Measurements from ENCODE around the gene RSPO3.

RSPO3 gene

GRCh38 chr6:127128066-127128465 is 9.6 kb downstream of the RSPO3 start:
- no peak for DNase-seq (ENCODE audit: low read depth)
- TF ChIP-seq, protein P1, sequence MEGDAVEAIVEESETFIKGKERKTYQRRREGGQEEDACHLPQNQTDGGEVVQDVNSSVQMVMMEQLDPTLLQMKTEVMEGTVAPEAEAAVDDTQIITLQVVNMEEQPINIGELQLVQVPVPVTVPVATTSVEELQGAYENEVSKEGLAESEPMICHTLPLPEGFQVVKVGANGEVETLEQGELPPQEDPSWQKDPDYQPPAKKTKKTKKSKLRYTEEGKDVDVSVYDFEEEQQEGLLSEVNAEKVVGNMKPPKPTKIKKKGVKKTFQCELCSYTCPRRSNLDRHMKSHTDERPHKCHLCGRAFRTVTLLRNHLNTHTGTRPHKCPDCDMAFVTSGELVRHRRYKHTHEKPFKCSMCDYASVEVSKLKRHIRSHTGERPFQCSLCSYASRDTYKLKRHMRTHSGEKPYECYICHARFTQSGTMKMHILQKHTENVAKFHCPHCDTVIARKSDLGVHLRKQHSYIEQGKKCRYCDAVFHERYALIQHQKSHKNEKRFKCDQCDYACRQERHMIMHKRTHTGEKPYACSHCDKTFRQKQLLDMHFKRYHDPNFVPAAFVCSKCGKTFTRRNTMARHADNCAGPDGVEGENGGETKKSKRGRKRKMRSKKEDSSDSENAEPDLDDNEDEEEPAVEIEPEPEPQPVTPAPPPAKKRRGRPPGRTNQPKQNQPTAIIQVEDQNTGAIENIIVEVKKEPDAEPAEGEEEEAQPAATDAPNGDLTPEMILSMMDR (IDR thresholded peaks at IDR 0.05; ENCODE audit: insufficient read depth, low read depth, low read length, missing control alignments): no peak
- no peak overlapping the region for H3K4me3 ChIP-seq (ENCODE audit: low read length)

DNA sequence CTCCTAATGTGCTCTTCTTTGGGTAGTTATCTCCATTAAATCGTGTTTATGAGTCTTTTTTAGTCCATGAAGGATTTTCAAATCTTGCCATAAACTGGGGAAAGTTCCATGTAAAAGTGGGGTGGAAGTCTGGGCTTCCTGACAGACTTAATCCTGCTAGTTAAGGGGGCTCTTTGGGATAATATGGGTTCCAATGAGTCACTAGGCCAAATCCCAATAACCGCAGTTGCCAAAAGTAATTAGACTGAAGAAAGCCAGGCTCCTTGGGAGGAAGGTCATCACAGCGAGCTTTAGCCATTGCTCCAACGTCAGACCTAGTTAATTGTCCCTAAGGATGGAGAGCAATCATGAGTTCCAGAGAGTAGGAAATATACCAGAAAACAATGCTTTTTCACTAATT is 10.8 kb downstream of the RSPO3 start:
- H3K4me3 ChIP-seq (ENCODE audit: low read length): no peak overlapping the region
- TF ChIP-seq, protein P1 (IDR thresholded peaks at IDR 0.05; ENCODE audit: insufficient read depth, low read depth, low read length, missing control alignments): no peak
- no peak for DNase-seq (ENCODE audit: low read depth)

DNA sequence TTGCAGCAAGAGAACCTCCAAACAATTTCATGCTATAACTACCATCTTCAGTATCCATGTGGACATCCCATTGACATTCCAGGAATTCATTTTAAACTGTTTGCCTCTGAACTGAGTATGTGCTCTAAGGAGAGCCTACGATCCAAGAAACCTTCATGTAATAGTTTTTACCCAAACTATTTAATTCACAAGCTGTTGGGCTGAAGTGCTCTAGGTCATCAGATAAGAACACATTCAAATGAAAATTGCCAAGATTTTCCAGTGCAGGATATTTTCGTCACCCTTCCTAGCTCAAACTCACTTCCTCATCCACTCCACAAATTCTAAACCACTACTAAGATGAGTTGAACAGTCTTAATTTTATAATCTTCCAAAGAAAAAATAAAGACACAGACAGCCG is 12.8 kb downstream of the RSPO3 start:
- TF ChIP-seq, protein P1 (IDR thresholded peaks at IDR 0.05; ENCODE audit: insufficient read depth, low read depth, low read length, missing control alignments): no peak
- H3K4me3 ChIP-seq (ENCODE audit: low read length): no peak overlapping the region
- no peak for DNase-seq (ENCODE audit: low read depth)

- H3K4me3 ChIP-seq (ENCODE audit: low read length): no peak overlapping the region
- no peak for DNase-seq (ENCODE audit: low read depth)
- TF ChIP-seq, protein P1 (IDR thresholded peaks at IDR 0.05; ENCODE audit: insufficient read depth, low read depth, low read length, missing control alignments): no peak
Observed at GRCh38 chr6:127131772-127132376, 13.4 kb downstream of the RSPO3 start.

- TF ChIP-seq, protein P1 (IDR thresholded peaks at IDR 0.05; ENCODE audit: insufficient read depth, low read depth, low read length, missing control alignments): no peak
- no peak overlapping the region for H3K4me3 ChIP-seq (ENCODE audit: low read length)
- no peak for DNase-seq (ENCODE audit: low read depth)
Observed at GRCh38 chr6:127134136-127134535, 15.7 kb downstream of the RSPO3 start.

DNA sequence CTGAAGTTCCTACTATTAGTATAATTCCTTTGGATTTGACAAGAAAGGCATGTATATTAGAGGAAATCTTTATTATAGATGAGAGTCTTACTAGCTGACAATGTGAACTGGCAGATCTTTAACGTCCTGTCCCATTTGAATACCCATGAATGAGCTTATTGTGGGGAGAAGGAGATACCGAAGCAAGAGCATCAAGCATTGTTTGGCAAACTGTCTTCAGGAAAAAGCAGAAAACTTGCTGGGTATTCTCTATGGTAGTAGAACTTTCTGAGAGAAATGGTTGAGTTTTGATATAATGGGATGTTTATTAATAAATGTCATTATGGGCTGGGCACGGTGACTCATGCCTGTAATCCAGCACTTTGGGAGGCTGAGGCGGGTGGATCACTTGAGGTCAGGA is 18.3 kb downstream of the RSPO3 start:
- no peak for DNase-seq (ENCODE audit: low read depth)
- H3K4me3 ChIP-seq (ENCODE audit: low read length): no peak overlapping the region
- TF ChIP-seq, protein P1 (IDR thresholded peaks at IDR 0.05; ENCODE audit: insufficient read depth, low read depth, low read length, missing control alignments): no peak

- no peak overlapping the region for H3K4me3 ChIP-seq (ENCODE audit: low read length)
- TF ChIP-seq, protein P1 (IDR thresholded peaks at IDR 0.05; ENCODE audit: insufficient read depth, low read depth, low read length, missing control alignments): no peak
- DNase-seq (ENCODE audit: low read depth): peak; percentile 14
Observed at GRCh38 chr6:127146932-127147331, 28.5 kb downstream of the RSPO3 start.

Data from epithelial cell of esophagus (primary cell).